ENCODE results near the gene POR. TPM values are rescaled to one million over a fixed set of nuclear protein-coding genes. Genes with fewer than 3 reads are reported as not detected.
"Not testable (repeated sequence)": the region's sequence is repeated elsewhere in the genome, so short reads cannot be mapped to it uniquely, and the experiment has no call there.

Gene POR
- total RNA-seq, 1 experiment from 2014 or later = 151 TPM

- peaks cover 10% of the 10 kb centered on the region for H3K36me3 Mint-ChIP-seq
- ATAC-seq = no peak
These were observed 88.4 kb downstream of the POR start for GRCh38 chr7:76003351-76003750.

GRCh38 chr7:76005004-76005403 is 90.0 kb downstream of the POR start:
- CTCF ChIA-PET; H3K4me1 Mint-ChIP-seq; H3K27me3 Mint-ChIP-seq (ENCODE audit: low read depth); H3K36me3 Mint-ChIP-seq; DNase-seq (ENCODE audit: low spot score); POLR2A ChIA-PET; ATAC-seq; H3K4me3 Mint-ChIP-seq; H3K9me3 Mint-ChIP-seq; H3K27ac Mint-ChIP-seq: not testable (repeated sequence)
- peak; percentile 90 for TF ChIP-seq HMGA2 (CRISPR knock-in tag; IDR thresholded peaks at IDR 0.05)

More at GRCh38 chr7:76003351-76003750, 88.4 kb downstream of the POR start:
- ChIA-PET CTCF (interaction anchor here (0.8 to 1.0 kb wide), 2 partner anchors 17 to 260 kb away, joined by 3 to 4 read pairs; no protein-coding TSS in a partner anchor), POLR2A (no interaction called here)
- TF ChIP-seq JUN (CRISPR knock-in tag; IDR thresholded peaks at IDR 0.05) (no peak), GRHL2 (CRISPR knock-in tag; IDR thresholded peaks at IDR 0.05; ENCODE audit: insufficient replicate concordance, severe bottlenecking) (no peak)
- H3K27ac Mint-ChIP-seq = no peak overlapping the region
- no peak for DNase-seq (ENCODE audit: low spot score)
- no peaks in the 10 kb centered on the region for H3K27me3 Mint-ChIP-seq (ENCODE audit: low read depth)
- 0 out of 2 replicates have a peak, but pooled peaks cover 2% of the 10 kb centered on the region for H3K4me1 Mint-ChIP-seq
- H3K9me3 Mint-ChIP-seq = no peaks in the 10 kb centered on the region
- no peak overlapping the region for H3K4me3 Mint-ChIP-seq

GRCh38 chr7:76008156-76008687 is 93.3 kb downstream of the POR start:
- CTCF ChIA-PET = interaction anchor here (0.7 to 0.8 kb wide), 2 partner anchors 42 to 199 kb away, joined by 3 to 4 read pairs; no protein-coding TSS in a partner anchor
- Mint-ChIP-seq H3K36me3 (peaks cover 5% of the 10 kb centered on the region; the same call in 1 of the 2 replicates), H3K4me1 (0 out of 2 replicates have a peak, but pooled peaks cover 2% of the 10 kb centered on the region), H3K9me3 (no peaks in the 10 kb centered on the region), H3K27me3 (ENCODE audit: low read depth) (no peaks in the 10 kb centered on the region), H3K4me3 (no peak overlapping the region), H3K27ac (peak overlapping the region; percentile 61)
- no peak for DNase-seq (ENCODE audit: low spot score)
- no peak for TF ChIP-seq HMGA2 (CRISPR knock-in tag; IDR thresholded peaks at IDR 0.05)
- TF ChIP-seq USF1 (CRISPR knock-in tag; IDR thresholded peaks at IDR 0.05) = no peak
- TF ChIP-seq E2F4 (CRISPR knock-in tag; IDR thresholded peaks at IDR 0.05; ENCODE audit: borderline replicate concordance, low read depth) = no peak
- TF ChIP-seq ZNF512 (CRISPR knock-in tag; IDR thresholded peaks at IDR 0.05; ENCODE audit: borderline replicate concordance) = no peak
- TF ChIP-seq ATF2 (CRISPR knock-in tag; IDR thresholded peaks at IDR 0.05; ENCODE audit: borderline replicate concordance, low read depth) = no peak
- TF ChIP-seq ZSCAN18 (CRISPR knock-in tag; IDR thresholded peaks at IDR 0.05) = no peak
- no peak for TF ChIP-seq FOXJ3 (CRISPR knock-in tag; IDR thresholded peaks at IDR 0.05; ENCODE audit: borderline replicate concordance)
- no peak for TF ChIP-seq NR3C1 (CRISPR knock-in tag; conservative IDR thresholded peaks at IDR 0.05; ENCODE audit: low read depth)
- TF ChIP-seq JAZF1 (CRISPR knock-in tag; IDR thresholded peaks at IDR 0.05) = no peak
- no peak for TF ChIP-seq SMAD3 (CRISPR knock-in tag; IDR thresholded peaks at IDR 0.05; ENCODE audit: borderline replicate concordance)
- TF ChIP-seq ZNF396 (CRISPR knock-in tag; IDR thresholded peaks at IDR 0.05; ENCODE audit: borderline replicate concordance) = no peak
- TF ChIP-seq E2F1 (CRISPR knock-in tag; IDR thresholded peaks at IDR 0.05) = no peak
- no peak for TF ChIP-seq CBFB (CRISPR knock-in tag; IDR thresholded peaks at IDR 0.05; ENCODE audit: low read depth)
- no peak for TF ChIP-seq RORB (CRISPR knock-in tag; IDR thresholded peaks at IDR 0.05)
- TF ChIP-seq KAT7 (CRISPR knock-in tag; IDR thresholded peaks at IDR 0.05; ENCODE audit: borderline replicate concordance) = no peak
- TF ChIP-seq MYBL2 (CRISPR knock-in tag; IDR thresholded peaks at IDR 0.05) = no peak
- ATAC-seq = no peak
- POLR2A ChIA-PET = interaction anchor here (0.6 kb wide), 1 partner anchor 168 kb away, joined by 3 read pairs; no protein-coding TSS in a partner anchor

Measured in WTC11 (cell line).